Measurements from ENCODE around the gene INTS3.

DNA sequence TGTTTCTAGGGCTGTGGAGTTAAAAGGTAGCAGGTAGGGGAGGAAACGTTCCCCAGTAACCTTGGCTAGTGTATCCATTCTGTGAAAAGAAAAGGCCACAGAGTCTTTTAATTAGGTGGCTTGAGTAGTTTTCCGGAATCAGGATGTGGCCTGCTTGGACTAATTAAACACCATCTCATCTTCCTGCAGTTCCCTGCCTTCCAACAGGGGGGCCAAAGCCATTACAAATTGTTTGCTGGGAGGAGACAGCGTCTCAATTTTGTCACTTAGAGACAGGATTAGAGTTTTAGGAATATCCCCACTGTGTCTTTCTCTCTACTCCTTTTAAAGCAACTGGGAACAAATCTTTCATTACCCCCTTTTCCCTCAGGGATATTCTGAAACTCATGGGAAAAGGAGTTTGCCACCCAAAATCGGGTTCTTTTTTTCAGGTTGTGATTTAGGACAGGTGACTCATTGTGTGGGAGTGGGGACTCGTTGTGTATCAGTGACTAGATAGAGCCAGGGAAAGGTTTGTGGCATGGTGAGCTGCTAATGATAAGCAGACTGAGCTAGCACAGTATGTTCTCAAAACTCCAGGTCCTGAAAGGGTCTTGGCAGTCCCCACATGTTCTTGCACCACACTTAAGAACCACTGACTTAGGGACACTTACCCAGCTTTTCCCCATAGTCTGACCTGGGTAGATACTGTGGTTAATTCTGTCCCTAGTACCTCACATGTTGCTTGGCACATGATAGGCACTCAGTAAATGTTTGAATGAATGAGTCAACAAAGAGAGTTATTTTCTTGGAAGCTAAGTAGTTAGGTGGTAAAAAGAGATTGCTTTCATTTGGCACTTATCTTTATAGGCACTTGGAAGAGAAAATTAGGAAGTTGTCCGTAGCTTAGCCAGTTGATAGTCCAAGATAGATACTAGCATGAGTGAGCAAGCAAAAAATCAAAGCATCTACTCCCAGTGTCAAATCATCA, 22.5 kb downstream of the INTS3 start:
- TF ChIP-seq, protein P1, sequence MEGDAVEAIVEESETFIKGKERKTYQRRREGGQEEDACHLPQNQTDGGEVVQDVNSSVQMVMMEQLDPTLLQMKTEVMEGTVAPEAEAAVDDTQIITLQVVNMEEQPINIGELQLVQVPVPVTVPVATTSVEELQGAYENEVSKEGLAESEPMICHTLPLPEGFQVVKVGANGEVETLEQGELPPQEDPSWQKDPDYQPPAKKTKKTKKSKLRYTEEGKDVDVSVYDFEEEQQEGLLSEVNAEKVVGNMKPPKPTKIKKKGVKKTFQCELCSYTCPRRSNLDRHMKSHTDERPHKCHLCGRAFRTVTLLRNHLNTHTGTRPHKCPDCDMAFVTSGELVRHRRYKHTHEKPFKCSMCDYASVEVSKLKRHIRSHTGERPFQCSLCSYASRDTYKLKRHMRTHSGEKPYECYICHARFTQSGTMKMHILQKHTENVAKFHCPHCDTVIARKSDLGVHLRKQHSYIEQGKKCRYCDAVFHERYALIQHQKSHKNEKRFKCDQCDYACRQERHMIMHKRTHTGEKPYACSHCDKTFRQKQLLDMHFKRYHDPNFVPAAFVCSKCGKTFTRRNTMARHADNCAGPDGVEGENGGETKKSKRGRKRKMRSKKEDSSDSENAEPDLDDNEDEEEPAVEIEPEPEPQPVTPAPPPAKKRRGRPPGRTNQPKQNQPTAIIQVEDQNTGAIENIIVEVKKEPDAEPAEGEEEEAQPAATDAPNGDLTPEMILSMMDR (IDR thresholded peaks at IDR 0.05), result no peak
- TF ChIP-seq POLR2A (IDR thresholded peaks at IDR 0.05), result no peak
